Astrocyte of the spinal cord (primary cell): Measurements from ENCODE around the gene PLPPR5.

Experiments
- DNase-seq: peaks from one replicate; pipeline ENCODE4 v3.0.0; 2011; ENCODE audit warnings: low read depth, low spot score
- H3K4me3 ChIP-seq: 2 replicates; pipeline ENCODE4 v1.5.1; 2011; ENCODE audit warnings: low read depth, mild to moderate bottlenecking, low read length, moderate library complexity
- in situ Hi-C: cut with HindIII; loops from 2 replicates; pipeline ENCODE4 v1.10.0; 2017; ENCODE audit warnings: low sequenced_read_pairs
- TF ChIP-seq, protein P1 (sequence below): IDR thresholded peaks from 2 replicates; pipeline ENCODE4 v1.5.1; 2012; ENCODE audit warnings: low read depth, mild to moderate bottlenecking, low read length, inconsistent platforms

The PLPPR5 gene

DNA sequence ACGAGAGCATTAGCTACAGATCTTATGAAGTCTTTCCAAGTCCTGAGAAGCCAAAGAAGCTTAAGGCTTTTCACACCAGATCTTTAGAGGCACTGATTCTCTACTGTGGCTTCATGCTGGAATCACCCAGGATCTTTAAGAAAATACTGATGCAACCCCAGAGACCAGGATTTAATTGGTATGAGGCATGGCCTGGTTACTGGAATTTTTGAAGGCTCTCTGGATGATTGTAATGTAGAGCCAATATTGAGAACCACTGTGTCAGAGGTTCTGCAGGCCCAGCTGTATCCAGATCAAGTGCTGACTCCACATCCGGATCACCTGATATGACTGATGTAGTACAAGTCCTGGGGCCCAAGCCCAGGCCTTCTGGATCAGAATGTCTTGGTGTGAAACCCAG lies 105.7 kb downstream of the PLPPR5 start:
- DNase-seq: no peak
- TF ChIP-seq, protein P1, sequence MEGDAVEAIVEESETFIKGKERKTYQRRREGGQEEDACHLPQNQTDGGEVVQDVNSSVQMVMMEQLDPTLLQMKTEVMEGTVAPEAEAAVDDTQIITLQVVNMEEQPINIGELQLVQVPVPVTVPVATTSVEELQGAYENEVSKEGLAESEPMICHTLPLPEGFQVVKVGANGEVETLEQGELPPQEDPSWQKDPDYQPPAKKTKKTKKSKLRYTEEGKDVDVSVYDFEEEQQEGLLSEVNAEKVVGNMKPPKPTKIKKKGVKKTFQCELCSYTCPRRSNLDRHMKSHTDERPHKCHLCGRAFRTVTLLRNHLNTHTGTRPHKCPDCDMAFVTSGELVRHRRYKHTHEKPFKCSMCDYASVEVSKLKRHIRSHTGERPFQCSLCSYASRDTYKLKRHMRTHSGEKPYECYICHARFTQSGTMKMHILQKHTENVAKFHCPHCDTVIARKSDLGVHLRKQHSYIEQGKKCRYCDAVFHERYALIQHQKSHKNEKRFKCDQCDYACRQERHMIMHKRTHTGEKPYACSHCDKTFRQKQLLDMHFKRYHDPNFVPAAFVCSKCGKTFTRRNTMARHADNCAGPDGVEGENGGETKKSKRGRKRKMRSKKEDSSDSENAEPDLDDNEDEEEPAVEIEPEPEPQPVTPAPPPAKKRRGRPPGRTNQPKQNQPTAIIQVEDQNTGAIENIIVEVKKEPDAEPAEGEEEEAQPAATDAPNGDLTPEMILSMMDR: no peak
- no peak overlapping the region for H3K4me3 ChIP-seq
- in situ Hi-C loops: no loop called here

DNA sequence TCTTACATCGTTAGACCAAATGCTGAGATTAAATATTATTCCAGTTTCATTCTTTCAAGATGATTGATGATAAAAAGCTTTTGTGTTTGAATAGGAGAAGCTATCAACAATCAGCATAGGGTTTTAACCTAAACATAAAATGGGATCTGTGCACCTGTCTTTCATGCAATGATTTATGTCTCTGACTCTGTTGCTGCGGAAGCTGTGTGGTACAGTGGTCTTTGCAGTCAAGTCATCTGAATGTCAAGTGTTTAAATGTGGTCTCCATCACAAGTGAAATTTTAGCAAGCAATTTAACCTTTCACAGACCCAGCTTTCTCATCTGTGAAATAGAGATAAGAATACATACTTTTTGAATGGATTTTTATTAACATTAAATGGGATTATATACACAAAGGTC lies 107.2 kb downstream of the PLPPR5 start:
- TF ChIP-seq, protein P1: no peak
- DNase-seq: no peak
- H3K4me3 ChIP-seq: no peak overlapping the region
- in situ Hi-C loops: no loop called here

DNA sequence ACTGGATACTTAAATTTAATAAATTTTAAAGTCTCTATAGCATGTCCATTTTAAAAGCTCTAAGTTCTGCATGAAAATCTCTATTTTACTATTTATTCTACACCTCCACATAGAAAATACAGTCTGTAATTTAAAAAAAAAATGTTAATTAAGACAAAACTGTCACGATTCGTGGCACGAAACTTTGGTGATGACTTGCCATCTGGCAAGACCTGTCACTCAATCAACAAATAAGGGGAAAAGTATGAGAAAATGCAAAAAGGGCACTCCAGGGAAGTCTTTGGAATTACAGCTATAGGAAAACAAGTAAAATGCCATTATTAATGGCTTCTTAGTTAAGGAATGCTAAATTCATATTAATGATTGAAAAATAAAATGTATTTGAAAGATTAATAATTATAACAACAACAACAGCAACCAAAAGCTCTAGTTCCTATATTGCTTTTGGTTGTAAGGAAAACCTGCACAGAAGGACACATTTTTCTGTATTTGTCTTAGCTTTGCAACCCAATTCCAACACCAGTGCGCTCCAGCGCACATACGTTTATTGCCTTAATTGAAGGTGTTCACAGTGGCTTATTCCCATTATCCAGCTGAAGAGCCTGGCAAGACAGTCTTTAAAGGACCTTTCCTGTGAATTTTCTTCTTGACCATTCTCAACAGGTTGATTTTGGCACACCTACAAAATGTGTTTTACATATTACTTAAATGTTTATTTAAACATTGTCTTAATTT lies 107.8 kb downstream of the PLPPR5 start:
- H3K4me3 ChIP-seq: no peak overlapping the region
- in situ Hi-C loops: no loop called here
- no peak for DNase-seq
- TF ChIP-seq, protein P1: no peak

DNA sequence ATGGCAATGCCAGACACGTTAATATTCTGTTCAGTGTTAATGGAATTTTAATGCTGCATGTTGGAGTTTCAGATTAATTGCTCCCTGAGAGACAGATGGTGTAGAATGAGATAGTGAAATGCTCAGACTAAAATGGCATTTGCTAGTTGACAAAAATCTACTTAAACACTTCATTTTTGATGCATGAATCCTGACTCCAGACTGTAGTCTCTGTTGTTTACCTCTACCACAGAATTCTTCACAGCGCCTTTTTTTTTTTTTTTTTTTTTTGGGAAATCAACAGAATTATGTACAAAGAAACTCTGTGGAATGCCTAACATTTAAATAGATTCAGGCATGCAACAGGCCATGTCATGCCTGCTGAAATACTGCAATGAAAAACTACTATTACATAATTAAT lies 111.3 kb downstream of the PLPPR5 start:
- in situ Hi-C loops: no loop called here
- TF ChIP-seq, protein P1: no peak
- DNase-seq: no peak
- no peak overlapping the region for H3K4me3 ChIP-seq

DNA sequence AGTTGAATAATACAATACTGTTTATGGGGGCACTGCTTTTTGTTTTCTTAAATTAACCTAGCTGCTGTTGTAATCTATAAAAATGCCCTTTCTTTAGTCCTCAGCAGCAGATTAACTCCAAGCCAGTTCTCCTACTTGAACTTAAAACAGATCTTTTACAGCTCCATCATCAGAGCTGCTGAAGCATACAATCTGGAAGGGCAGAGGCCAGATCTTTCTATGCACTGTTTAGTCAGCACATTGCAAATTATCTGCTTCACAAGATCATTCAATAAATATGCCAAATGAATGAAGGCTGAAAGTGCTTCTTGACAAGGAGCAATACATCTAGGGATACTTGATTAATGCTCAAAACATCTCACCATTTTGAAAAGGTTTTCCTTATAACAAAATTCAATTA lies 115.8 kb downstream of the PLPPR5 start:
- in situ Hi-C loops: no loop called here
- H3K4me3 ChIP-seq: no peak overlapping the region
- TF ChIP-seq, protein P1: no peak
- DNase-seq: no peak

DNA sequence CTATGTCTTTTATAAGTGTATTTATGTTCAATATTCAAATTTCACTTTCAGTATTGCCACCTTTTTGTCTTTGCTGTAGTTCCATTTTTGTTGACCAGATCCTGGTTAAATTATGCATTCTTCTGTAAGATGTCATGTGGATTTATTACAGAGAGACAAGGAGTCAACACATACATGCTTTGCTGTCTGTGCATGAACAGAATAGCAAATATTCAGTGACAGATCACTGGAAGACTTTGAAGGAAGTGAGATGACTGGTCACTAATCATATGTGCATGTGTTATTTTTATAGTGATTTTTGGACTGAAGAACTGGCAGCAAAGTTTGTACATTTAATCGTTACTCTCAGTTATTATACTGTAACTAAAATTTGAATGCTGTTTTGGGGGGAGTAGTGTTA lies 117.2 kb downstream of the PLPPR5 start:
- no peak overlapping the region for H3K4me3 ChIP-seq
- DNase-seq: no peak
- TF ChIP-seq, protein P1: no peak
- in situ Hi-C loops: no loop called here
